ENCODE results near the gene ELP1. TPM values are rescaled to one million over a fixed set of nuclear protein-coding genes. Genes with fewer than 3 reads are reported as not detected.

The ELP1 gene
- total RNA-seq, 1 experiment from 2014 or later, result 36.9 TPM

- no peaks in the 10 kb centered on the region for H3K9me3 Mint-ChIP-seq (ENCODE audit: unreplicated experiment)
- BruUV-seq (replicated peaks), result no TSS peak
- ChIA-PET CTCF (no interaction called here), POLR2A (no interaction called here)
- no peak overlapping the region for H3K4me3 Mint-ChIP-seq (ENCODE audit: unreplicated experiment)
- intact Hi-C loops (cut with micrococcal nuclease), result no loop called here
- H3K36me3 Mint-ChIP-seq (ENCODE audit: insufficient read depth, unreplicated experiment), result no peaks in the 10 kb centered on the region
- no peak for DNase-seq (ENCODE audit: unreplicated experiment)
- no peaks in the 10 kb centered on the region for H3K27me3 Mint-ChIP-seq (ENCODE audit: insufficient read depth, unreplicated experiment)
- no peaks in the 10 kb centered on the region for H3K4me1 Mint-ChIP-seq (ENCODE audit: insufficient read depth, unreplicated experiment)
- no peak overlapping the region for H3K27ac Mint-ChIP-seq (ENCODE audit: low read depth, unreplicated experiment)
- TF ChIP-seq CTCF (IDR thresholded peaks at IDR 0.05; ENCODE audit: unreplicated experiment), result no peak
Measured at GRCh38 chr9:108845947-108846346, 88.0 kb downstream of the ELP1 start.

GRCh38 chr9:108845507-108845906 lies 88.4 kb downstream of the ELP1 start:
- intact Hi-C loops (cut with micrococcal nuclease), result no loop called here
- Mint-ChIP-seq H3K27ac (ENCODE audit: low read depth, unreplicated experiment) (no peak overlapping the region), H3K4me3 (ENCODE audit: unreplicated experiment) (no peak overlapping the region), H3K27me3 (ENCODE audit: insufficient read depth, unreplicated experiment) (no peaks in the 10 kb centered on the region), H3K4me1 (ENCODE audit: insufficient read depth, unreplicated experiment) (no peaks in the 10 kb centered on the region), H3K36me3 (ENCODE audit: insufficient read depth, unreplicated experiment) (no peaks in the 10 kb centered on the region), H3K9me3 (ENCODE audit: unreplicated experiment) (no peaks in the 10 kb centered on the region)
- TF ChIP-seq CTCF (IDR thresholded peaks at IDR 0.05; ENCODE audit: unreplicated experiment), result no peak
- DNase-seq (ENCODE audit: unreplicated experiment), result no peak
- ChIA-PET CTCF (interaction anchor here (1.2 kb wide), 1 partner anchor 32 kb away, joined by 4 read pairs; no protein-coding TSS in a partner anchor), POLR2A (interaction anchor here (1.0 kb wide), 1 partner anchor 23 kb away, joined by 4 read pairs; no protein-coding TSS in a partner anchor)
- BruUV-seq (replicated peaks), result no TSS peak

GRCh38 chr9:108844856-108845255 lies 89.1 kb downstream of the ELP1 start:
- DNase-seq (ENCODE audit: unreplicated experiment), result no peak
- intact Hi-C loops (cut with micrococcal nuclease), result no loop called here
- no peaks in the 10 kb centered on the region for H3K9me3 Mint-ChIP-seq (ENCODE audit: unreplicated experiment)
- no TSS peak for BruUV-seq (replicated peaks)
- H3K27ac Mint-ChIP-seq (ENCODE audit: low read depth, unreplicated experiment), result no peak overlapping the region
- TF ChIP-seq CTCF (IDR thresholded peaks at IDR 0.05; ENCODE audit: unreplicated experiment), result no peak
- ChIA-PET POLR2A (interaction anchor here (0.7 to 1.0 kb wide), 3 partner anchors 23 to 223 kb away, joined by 3 to 4 read pairs (median 3); no protein-coding TSS in a partner anchor), CTCF (interaction anchor here (1.2 kb wide), 1 partner anchor 32 kb away, joined by 4 read pairs; no protein-coding TSS in a partner anchor)
- no peaks in the 10 kb centered on the region for H3K36me3 Mint-ChIP-seq (ENCODE audit: insufficient read depth, unreplicated experiment)
- H3K27me3 Mint-ChIP-seq (ENCODE audit: insufficient read depth, unreplicated experiment), result no peaks in the 10 kb centered on the region
- no peaks in the 10 kb centered on the region for H3K4me1 Mint-ChIP-seq (ENCODE audit: insufficient read depth, unreplicated experiment)
- no peak overlapping the region for H3K4me3 Mint-ChIP-seq (ENCODE audit: unreplicated experiment)

GRCh38 chr9:108844391-108844790 lies 89.5 kb downstream of the ELP1 start:
- H3K27me3 Mint-ChIP-seq (ENCODE audit: insufficient read depth, unreplicated experiment), result no peaks in the 10 kb centered on the region

More at GRCh38 chr9:108844391-108844790, 89.5 kb downstream of the ELP1 start:
- no peaks in the 10 kb centered on the region for H3K9me3 Mint-ChIP-seq (ENCODE audit: unreplicated experiment)
- POLR2A ChIA-PET, result interaction anchor here (0.7 to 1.0 kb wide), 3 partner anchors 24 to 223 kb away, joined by 3 to 4 read pairs (median 3); no protein-coding TSS in a partner anchor
- CTCF ChIA-PET, result interaction anchor here (0.6 to 1.2 kb wide), 4 partner anchors 8 to 236 kb away, joined by 3 to 5 read pairs (median 4); no protein-coding TSS in a partner anchor
- H3K36me3 Mint-ChIP-seq (ENCODE audit: insufficient read depth, unreplicated experiment), result no peaks in the 10 kb centered on the region
- no peaks in the 10 kb centered on the region for H3K4me1 Mint-ChIP-seq (ENCODE audit: insufficient read depth, unreplicated experiment)
- no peak for DNase-seq (ENCODE audit: unreplicated experiment)
- no TSS peak for BruUV-seq (replicated peaks)
- no peak for TF ChIP-seq CTCF (IDR thresholded peaks at IDR 0.05; ENCODE audit: unreplicated experiment)
- no peak overlapping the region for H3K4me3 Mint-ChIP-seq (ENCODE audit: unreplicated experiment)
- intact Hi-C loops (cut with micrococcal nuclease), result no loop called here
- H3K27ac Mint-ChIP-seq (ENCODE audit: low read depth, unreplicated experiment), result no peak overlapping the region
